Prostate gland (tissue), 2 donors: ENCODE results near the gene THRB.

Experiments used
- CTCF ChIP-seq, 4 experiments: fragments of 200-600 bp in 2 of 4; fragments of 450-650 bp in 2 of 4; sonication (generic) in 2 of 4; IDR thresholded peaks; 1 replicate in 3 of 4; 2 replicates in 1 of 4; pipeline ENCODE4 v1.5.1; 2016 to 2019; ENCODE audit warnings: antibody characterized with exemption in 4 of 4, mild to moderate bottlenecking in 2 of 4, moderate library complexity in 2 of 4
- POLR2A ChIP-seq: fragments of 450-650 bp; IDR thresholded peaks from one replicate; pipeline ENCODE4 v1.6.1; 2016; ENCODE audit warnings: antibody characterized with exemption, mild to moderate bottlenecking
- POLR2AphosphoS5 ChIP-seq: sonication (generic); formaldehyde crosslinking; IDR thresholded peaks from one replicate; pipeline ENCODE4 v1.6.1; 2017; ENCODE audit warnings: antibody characterized with exemption

- TF ChIP-seq CTCF (IDR thresholded peaks at IDR 0.05) (no peak), POLR2A (no peak), POLR2AphosphoS5 (no peak)
Measured at GRCh38 chr3:24168977-24169376, 325.7 kb downstream of the THRB start.
